Measurements from ENCODE around the gene SIGLEC12.

DNA sequence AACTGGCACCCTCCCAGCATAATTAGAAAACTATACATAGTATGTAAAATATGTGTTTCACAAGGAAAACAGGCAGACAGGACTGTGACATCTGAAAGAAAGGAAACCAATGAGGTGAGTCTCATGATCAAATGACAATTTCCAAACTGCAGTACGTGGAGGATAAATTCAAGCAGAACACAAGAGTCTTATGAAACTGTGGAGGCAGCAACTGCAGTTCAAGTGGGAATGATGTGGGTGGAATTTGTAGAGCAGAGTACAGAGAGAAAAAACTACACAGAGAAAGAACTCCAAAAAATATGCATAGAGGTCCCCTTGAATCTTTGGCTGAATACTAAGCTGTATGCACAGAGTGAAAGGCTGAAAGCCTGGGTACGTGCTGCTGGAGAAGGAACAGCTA lies 20.2 kb upstream of the SIGLEC12 start:
- TF ChIP-seq EZH2 (IDR thresholded peaks at IDR 0.05; ENCODE audit: borderline replicate concordance, low read depth, low read length, severe bottlenecking): no peak
- no peak for TF ChIP-seq CTCF (IDR thresholded peaks at IDR 0.05; ENCODE audit: borderline replicate concordance, extremely low read depth, low read length, poor library complexity, severe bottlenecking)
